ENCODE results near the gene CRK.

CRK gene

DNA sequence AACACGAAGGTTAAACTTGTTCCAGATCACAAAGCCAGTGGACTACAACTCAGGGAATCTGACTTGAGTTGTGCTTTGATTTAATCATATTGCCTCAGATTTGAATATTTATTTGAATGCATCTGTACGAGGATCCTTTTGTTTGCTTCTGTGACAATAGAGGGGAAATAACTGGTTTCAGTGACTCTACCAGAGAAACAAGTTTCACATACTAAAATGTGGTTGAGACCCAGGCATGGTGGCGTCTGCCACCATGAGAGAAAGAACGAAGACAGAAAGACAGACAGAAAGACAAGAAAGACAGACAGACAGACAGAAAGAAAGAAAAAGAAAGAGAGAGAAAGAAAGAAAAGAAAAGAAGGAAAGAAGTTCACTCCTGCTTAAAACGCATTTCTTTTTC, 80.0 kb downstream of the CRK start:
- Histone ChIP-seq H3K9me3 (ENCODE audit: control insufficient read depth, low read length) (no peaks in the 10 kb centered on the region), H3K27ac (no peak overlapping the region), H3K4me2 (ENCODE audit: low read length) (no peak overlapping the region), H3K79me2 (peaks cover 96% of the 10 kb centered on the region), H3K4me3 (ENCODE audit: low read depth, low read length) (no peak overlapping the region), H3K36me3 (ENCODE audit: control insufficient read depth, insufficient read depth, low read length) (no peaks in the 10 kb centered on the region), H3K9ac (no peak overlapping the region), H3K4me1 (peaks cover 52% of the 10 kb centered on the region), H2AFZ (no peak overlapping the region), H3K27me3 (ENCODE audit: control insufficient read depth, insufficient read depth, low read length) (no peaks in the 10 kb centered on the region)
- TF ChIP-seq, protein P1, sequence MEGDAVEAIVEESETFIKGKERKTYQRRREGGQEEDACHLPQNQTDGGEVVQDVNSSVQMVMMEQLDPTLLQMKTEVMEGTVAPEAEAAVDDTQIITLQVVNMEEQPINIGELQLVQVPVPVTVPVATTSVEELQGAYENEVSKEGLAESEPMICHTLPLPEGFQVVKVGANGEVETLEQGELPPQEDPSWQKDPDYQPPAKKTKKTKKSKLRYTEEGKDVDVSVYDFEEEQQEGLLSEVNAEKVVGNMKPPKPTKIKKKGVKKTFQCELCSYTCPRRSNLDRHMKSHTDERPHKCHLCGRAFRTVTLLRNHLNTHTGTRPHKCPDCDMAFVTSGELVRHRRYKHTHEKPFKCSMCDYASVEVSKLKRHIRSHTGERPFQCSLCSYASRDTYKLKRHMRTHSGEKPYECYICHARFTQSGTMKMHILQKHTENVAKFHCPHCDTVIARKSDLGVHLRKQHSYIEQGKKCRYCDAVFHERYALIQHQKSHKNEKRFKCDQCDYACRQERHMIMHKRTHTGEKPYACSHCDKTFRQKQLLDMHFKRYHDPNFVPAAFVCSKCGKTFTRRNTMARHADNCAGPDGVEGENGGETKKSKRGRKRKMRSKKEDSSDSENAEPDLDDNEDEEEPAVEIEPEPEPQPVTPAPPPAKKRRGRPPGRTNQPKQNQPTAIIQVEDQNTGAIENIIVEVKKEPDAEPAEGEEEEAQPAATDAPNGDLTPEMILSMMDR (IDR thresholded peaks at IDR 0.05) = no peak

DNA sequence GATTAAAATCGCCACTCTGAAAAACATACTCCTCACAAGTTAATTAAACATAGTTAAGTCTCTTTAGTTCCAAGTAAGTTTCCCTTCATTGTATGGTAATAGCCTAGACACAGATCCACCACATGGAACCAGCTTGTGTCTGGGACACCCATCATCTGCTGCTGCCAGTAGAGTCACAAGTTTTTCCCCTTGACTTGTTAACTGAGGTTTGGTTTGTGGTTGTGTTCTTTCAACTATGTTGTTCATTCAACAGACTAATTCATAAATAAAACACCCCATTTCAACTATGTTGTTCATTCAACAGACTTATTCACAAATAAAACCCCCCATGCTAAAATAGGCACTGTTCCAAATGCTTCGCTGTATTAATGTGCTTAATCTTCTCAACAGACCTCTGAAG, 80.4 kb downstream of the CRK start:
- H2AFZ ChIP-seq = no peak overlapping the region
- H3K9me3 ChIP-seq (ENCODE audit: control insufficient read depth, low read length) = no peaks in the 10 kb centered on the region
- peaks cover 48% of the 10 kb centered on the region for H3K4me1 ChIP-seq
- H3K27me3 ChIP-seq (ENCODE audit: control insufficient read depth, insufficient read depth, low read length) = no peaks in the 10 kb centered on the region
- H3K4me2 ChIP-seq (ENCODE audit: low read length) = no peak overlapping the region
- no peaks in the 10 kb centered on the region for H3K36me3 ChIP-seq (ENCODE audit: control insufficient read depth, insufficient read depth, low read length)
- H3K9ac ChIP-seq = no peak overlapping the region
- no peak overlapping the region for H3K27ac ChIP-seq
- no peak overlapping the region for H3K4me3 ChIP-seq (ENCODE audit: low read depth, low read length)
- peaks cover 96% of the 10 kb centered on the region for H3K79me2 ChIP-seq
- TF ChIP-seq, protein P1 (IDR thresholded peaks at IDR 0.05) = no peak

DNA sequence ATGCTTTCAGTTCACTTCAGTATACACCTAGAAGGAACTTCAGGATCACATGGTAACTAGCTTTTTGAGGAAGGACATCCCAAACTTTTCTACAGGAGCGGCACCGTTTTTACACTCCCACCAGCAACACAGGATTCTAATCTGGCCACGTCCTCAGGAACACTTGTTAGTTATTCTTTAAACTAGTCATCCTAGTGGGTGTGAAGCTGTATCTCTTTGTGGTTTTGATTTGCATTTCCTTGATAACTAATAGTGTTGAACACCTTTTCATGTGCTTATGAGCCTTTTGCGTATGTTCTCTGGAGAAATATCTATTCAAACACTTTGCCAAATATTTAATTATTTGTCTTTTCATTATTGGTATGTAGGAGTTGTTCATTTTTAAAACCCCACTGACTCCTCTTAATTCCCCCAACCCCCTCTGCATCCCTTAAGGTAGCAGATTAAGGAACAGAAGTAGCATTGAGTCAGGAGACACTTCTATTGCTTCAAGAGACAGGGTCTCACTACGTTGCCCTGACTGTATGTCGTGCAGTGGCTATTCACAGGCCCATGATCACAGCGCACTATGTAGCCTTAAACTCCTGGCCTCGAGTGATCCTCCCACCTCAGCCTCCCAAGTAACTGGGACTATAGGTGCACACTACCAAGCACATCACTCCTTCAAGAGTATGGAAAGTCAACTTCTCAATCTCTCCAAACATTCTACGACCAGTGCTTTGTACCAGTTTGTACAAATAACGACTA, 81.4 kb downstream of the CRK start:
- Histone ChIP-seq H3K79me2 (peaks cover 96% of the 10 kb centered on the region), H3K27ac (no peak overlapping the region), H3K4me3 (ENCODE audit: low read depth, low read length) (no peak overlapping the region), H3K4me1 (peaks cover 43% of the 10 kb centered on the region), H3K9ac (no peak overlapping the region), H3K27me3 (ENCODE audit: control insufficient read depth, insufficient read depth, low read length) (no peaks in the 10 kb centered on the region), H3K9me3 (ENCODE audit: control insufficient read depth, low read length) (no peaks in the 10 kb centered on the region), H3K36me3 (ENCODE audit: control insufficient read depth, insufficient read depth, low read length) (no peaks in the 10 kb centered on the region), H2AFZ (no peak overlapping the region), H3K4me2 (ENCODE audit: low read length) (no peak overlapping the region)
- TF ChIP-seq, protein P1 (IDR thresholded peaks at IDR 0.05) = no peak

DNA sequence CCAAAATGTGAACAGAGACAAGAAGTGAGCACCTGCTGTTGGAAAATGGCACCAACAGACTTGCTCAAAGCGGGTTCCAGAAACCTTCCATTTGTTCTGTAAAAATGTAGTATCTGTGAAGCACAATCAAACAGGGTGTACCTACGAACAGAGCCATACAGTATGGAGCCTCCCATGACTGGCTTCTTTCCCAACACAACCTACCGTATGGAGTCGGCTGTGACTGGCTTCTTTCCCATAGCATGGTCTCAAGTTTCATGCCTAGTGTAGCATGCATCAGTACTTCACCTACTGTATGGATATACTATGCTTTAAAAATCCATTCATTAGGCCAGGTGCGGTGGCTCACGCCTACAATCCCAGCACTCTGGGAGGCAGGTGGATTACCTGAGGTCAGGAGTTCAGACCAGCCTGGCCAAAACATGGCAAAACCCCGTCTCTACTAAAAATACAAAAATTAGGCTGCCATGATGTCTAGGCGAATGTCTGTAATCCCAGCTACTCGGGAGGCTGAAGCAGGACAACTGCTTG, 82.3 kb downstream of the CRK start:
- no peak overlapping the region for H3K27ac ChIP-seq
- no peaks in the 10 kb centered on the region for H3K9me3 ChIP-seq (ENCODE audit: control insufficient read depth, low read length)
- TF ChIP-seq, protein P1 (IDR thresholded peaks at IDR 0.05) = no peak

DNA sequence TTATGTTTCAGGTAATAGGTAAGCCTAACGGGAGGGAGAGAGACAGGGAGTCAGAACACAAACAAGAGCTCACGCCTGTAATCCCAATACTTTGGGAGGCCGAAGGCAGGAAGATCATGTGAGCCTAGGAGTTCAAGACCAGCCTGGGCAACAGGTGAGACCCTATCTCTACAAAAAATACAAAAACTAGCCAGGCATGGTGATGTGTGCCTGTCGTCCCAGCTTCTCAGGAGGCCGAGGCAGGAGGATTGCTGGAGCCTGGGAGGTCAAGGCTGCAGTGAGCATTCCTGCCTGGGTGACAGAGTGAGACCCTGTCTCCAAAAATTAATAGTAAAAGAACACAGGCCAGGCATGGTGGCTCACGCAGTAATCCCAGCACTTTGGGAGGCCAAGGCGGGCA, 83.4 kb downstream of the CRK start:
- Histone ChIP-seq H3K4me3 (ENCODE audit: low read depth, low read length) (no peak overlapping the region), H3K27me3 (ENCODE audit: control insufficient read depth, insufficient read depth, low read length) (no peaks in the 10 kb centered on the region), H3K79me2 (peaks cover 94% of the 10 kb centered on the region), H3K36me3 (ENCODE audit: control insufficient read depth, insufficient read depth, low read length) (no peaks in the 10 kb centered on the region), H3K4me2 (ENCODE audit: low read length) (peak overlapping the region; percentile 46), H2AFZ (no peak overlapping the region), H3K27ac (no peak overlapping the region), H3K9me3 (ENCODE audit: control insufficient read depth, low read length) (no peaks in the 10 kb centered on the region), H3K9ac (no peak overlapping the region), H3K4me1 (peaks cover 37% of the 10 kb centered on the region)
- TF ChIP-seq, protein P1 (IDR thresholded peaks at IDR 0.05) = no peak

More for the DNA sequence above, 82.3 kb downstream of the CRK start:
- H3K79me2 ChIP-seq = peaks cover 94% of the 10 kb centered on the region
- peaks cover 43% of the 10 kb centered on the region for H3K4me1 ChIP-seq
- H3K4me3 ChIP-seq (ENCODE audit: low read depth, low read length) = no peak overlapping the region
- no peak overlapping the region for H3K4me2 ChIP-seq (ENCODE audit: low read length)
- no peak overlapping the region for H3K9ac ChIP-seq
- no peaks in the 10 kb centered on the region for H3K36me3 ChIP-seq (ENCODE audit: control insufficient read depth, insufficient read depth, low read length)
- H2AFZ ChIP-seq = no peak overlapping the region
- H3K27me3 ChIP-seq (ENCODE audit: control insufficient read depth, insufficient read depth, low read length) = no peaks in the 10 kb centered on the region
